Astrocyte (in vitro differentiated cells and primary cell): ENCODE measurements around the gene WASF2. TPM values are rescaled to one million over a fixed set of nuclear protein-coding genes. Genes with fewer than 3 reads are reported as not detected.

Experiments
- DNase-seq: peaks from one replicate; pipeline ENCODE4 v3.0.0-alpha.2; 2010; ENCODE audit warnings: low read depth
- FAIRE-seq: peaks from 2 replicates; lab custom pipeline; 2011; peaks lifted over from hg19 to GRCh38; lab: Jason Lieb, UNC
- H2AFZ ChIP-seq: 2 replicates; pipeline ENCODE4 v1.6.0; 2012; ENCODE audit warnings: low read depth, low read length, inconsistent platforms
- H3K27ac ChIP-seq: 2 replicates; pipeline ENCODE4 v1.5.1; 2011; ENCODE audit warnings: low read depth, low read length, inconsistent platforms
- H3K27me3 ChIP-seq: 2 replicates; pipeline ENCODE4 v1.6.0; 2011; ENCODE audit warnings: low read length, inconsistent platforms; ENCODE audit not compliant: insufficient read depth
- H3K36me3 ChIP-seq: 2 replicates; pipeline ENCODE4 v1.5.1; 2011; ENCODE audit warnings: low read length, inconsistent platforms; ENCODE audit not compliant: insufficient read depth
- H3K4me1 ChIP-seq: 2 replicates; pipeline ENCODE4 v1.5.1; 2011; ENCODE audit warnings: low read length, inconsistent platforms; ENCODE audit not compliant: insufficient read depth
- H3K4me2 ChIP-seq: 2 replicates; pipeline ENCODE4 v1.6.0; 2012; ENCODE audit warnings: low read length, inconsistent platforms
- H3K4me3 ChIP-seq: 2 replicates; pipeline ENCODE4 v1.5.1; 2011; ENCODE audit warnings: low read depth, mild to moderate bottlenecking, low read length, inconsistent platforms; ENCODE audit not compliant: insufficient read depth
- H3K79me2 ChIP-seq: 2 replicates; pipeline ENCODE4 v1.6.0; 2012; ENCODE audit warnings: mild to moderate bottlenecking, low read length, inconsistent platforms; ENCODE audit not compliant: insufficient read depth
- H3K9ac ChIP-seq: 2 replicates; pipeline ENCODE4 v1.6.0; 2012; ENCODE audit warnings: mild to moderate bottlenecking, low read length, inconsistent platforms
- H3K9me3 ChIP-seq: 2 replicates; pipeline ENCODE4 v1.5.1; 2012; ENCODE audit warnings: low read depth, mild to moderate bottlenecking, low read length, inconsistent platforms; ENCODE audit not compliant: insufficient read depth
- H4K20me1 ChIP-seq: 2 replicates; pipeline ENCODE4 v1.6.0; 2012; ENCODE audit warnings: low read length, inconsistent platforms; ENCODE audit not compliant: insufficient read depth
- H3K27ac Mint-ChIP-seq: one replicate; pipeline ENCODE4 v1.8.0; 2021; ENCODE audit warnings: mild to moderate bottlenecking, mixed read lengths; ENCODE audit not compliant: unreplicated experiment
- H3K27me3 Mint-ChIP-seq: one replicate; pipeline ENCODE4 v1.8.0; 2021; ENCODE audit warnings: low read depth, mixed read lengths; ENCODE audit not compliant: unreplicated experiment
- H3K36me3 Mint-ChIP-seq: one replicate; pipeline ENCODE4 v1.8.0; 2021; ENCODE audit warnings: low read depth, mixed read lengths; ENCODE audit not compliant: unreplicated experiment
- H3K4me1 Mint-ChIP-seq: one replicate; pipeline ENCODE4 v1.8.0; 2021; ENCODE audit warnings: low read depth, mixed read lengths; ENCODE audit not compliant: unreplicated experiment
- H3K4me3 Mint-ChIP-seq: one replicate; pipeline ENCODE4 v1.8.0; 2021; ENCODE audit warnings: mild to moderate bottlenecking, moderate library complexity, mixed read lengths; ENCODE audit not compliant: unreplicated experiment
- H3K9me3 Mint-ChIP-seq: one replicate; pipeline ENCODE4 v1.8.0; 2021; ENCODE audit warnings: mild to moderate bottlenecking, mixed read lengths; ENCODE audit not compliant: unreplicated experiment
- EZH2 ChIP-seq: IDR thresholded peaks from 2 replicates; pipeline ENCODE4 v1.6.1; 2012; ENCODE audit warnings: mild to moderate bottlenecking, low read length, inconsistent platforms; ENCODE audit not compliant: insufficient read depth
- total RNA-seq: library from RNA; stranded (reverse); gene quantifications from 2 replicates; pipeline ENCODE4 v1.2.1, GENCODE V29; 2021
- TF ChIP-seq, protein P1 (sequence below): IDR thresholded peaks from 2 replicates; pipeline ENCODE4 v1.5.1; 2011; ENCODE audit warnings: low read depth, mild to moderate bottlenecking, inconsistent platforms, low read length, moderate library complexity; ENCODE audit not compliant: insufficient read depth

WASF2 gene
- total RNA-seq, 1 donor from 2014 or later, result 86.9 TPM

DNA sequence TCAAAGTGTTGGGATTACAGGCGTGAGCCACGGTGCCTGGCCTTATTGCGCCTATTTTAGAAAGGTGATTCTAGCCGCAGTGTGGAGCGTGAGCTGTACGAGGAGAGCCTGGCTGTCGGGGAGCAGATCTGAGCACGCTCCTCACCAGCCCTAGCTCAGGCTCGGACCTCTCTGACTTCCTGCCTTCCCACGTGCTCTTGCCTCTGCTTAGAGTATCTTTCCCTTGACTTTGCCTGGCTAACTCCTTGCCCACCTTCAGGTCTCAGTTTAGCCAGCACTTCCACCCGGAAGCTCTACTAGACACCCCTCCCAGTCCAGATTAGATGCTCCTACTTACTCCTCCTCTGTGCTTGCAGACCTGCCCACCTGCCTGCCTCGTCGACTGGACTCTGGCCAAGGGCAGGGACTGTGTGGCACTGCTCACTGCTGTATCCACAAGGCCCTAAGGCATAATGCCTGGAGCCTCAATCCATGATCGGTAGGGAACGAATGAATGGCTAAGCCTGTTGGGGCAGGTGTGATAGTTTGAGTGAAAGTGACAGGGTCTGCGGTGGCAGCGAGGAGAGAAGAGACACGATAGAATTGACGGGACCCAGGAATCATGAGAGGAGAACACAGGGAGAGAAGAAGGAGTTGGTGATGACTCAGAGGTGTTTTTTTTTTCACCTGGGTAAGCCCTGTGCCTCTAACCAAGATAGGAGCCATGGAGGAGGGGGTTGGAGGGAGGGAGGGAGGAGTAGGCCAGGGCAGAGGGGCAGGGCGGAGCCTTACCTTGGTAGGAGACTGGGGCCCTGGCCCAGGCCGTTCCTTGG, 28.1 kb upstream of the WASF2 start:
- DNase-seq (no peak), FAIRE-seq (no peak)
- Histone ChIP-seq H3K9me3 (no peaks in the 10 kb centered on the region), H3K4me3 (no peak overlapping the region), H3K9ac (no peak overlapping the region), H3K4me1 (peaks cover 13% of the 10 kb centered on the region), H3K79me2 (no peaks in the 10 kb centered on the region), H3K27me3 (no peaks in the 10 kb centered on the region), H4K20me1 (no peaks in the 10 kb centered on the region), H3K4me2 (no peak overlapping the region), H2AFZ (no peak overlapping the region), H3K27ac (no peak overlapping the region), H3K36me3 (no peaks in the 10 kb centered on the region)
- Mint-ChIP-seq H3K27ac (no peak overlapping the region), H3K4me3 (peak overlapping the region; percentile 30), H3K9me3 (peaks cover 2% of the 10 kb centered on the region), H3K27me3 (peaks cover 2% of the 10 kb centered on the region), H3K4me1 (peaks cover 43% of the 10 kb centered on the region), H3K36me3 (no peaks in the 10 kb centered on the region)
- TF ChIP-seq, protein P1, sequence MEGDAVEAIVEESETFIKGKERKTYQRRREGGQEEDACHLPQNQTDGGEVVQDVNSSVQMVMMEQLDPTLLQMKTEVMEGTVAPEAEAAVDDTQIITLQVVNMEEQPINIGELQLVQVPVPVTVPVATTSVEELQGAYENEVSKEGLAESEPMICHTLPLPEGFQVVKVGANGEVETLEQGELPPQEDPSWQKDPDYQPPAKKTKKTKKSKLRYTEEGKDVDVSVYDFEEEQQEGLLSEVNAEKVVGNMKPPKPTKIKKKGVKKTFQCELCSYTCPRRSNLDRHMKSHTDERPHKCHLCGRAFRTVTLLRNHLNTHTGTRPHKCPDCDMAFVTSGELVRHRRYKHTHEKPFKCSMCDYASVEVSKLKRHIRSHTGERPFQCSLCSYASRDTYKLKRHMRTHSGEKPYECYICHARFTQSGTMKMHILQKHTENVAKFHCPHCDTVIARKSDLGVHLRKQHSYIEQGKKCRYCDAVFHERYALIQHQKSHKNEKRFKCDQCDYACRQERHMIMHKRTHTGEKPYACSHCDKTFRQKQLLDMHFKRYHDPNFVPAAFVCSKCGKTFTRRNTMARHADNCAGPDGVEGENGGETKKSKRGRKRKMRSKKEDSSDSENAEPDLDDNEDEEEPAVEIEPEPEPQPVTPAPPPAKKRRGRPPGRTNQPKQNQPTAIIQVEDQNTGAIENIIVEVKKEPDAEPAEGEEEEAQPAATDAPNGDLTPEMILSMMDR, result no peak
- no peak for TF ChIP-seq EZH2

DNA sequence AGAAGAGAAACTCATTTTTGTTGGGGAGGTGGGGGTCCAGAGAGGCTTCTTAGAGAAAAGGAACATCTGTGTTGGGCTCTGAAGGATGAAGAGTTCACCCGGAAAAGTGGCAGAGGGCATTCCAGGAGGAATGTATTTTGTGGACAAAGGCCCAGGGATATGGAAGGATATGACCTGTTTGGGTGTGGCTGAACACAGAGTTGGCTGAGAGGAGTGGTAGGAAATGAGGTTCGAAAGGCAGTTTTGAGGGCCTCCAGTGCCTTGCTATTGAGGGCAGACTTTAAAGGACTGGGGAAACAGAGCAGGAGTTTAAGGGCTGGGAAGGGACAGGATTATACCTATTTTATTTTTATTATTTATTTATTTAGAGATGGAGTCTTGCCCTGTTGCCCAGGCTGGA, 27.3 kb upstream of the WASF2 start:
- Histone ChIP-seq H3K4me3 (no peak overlapping the region), H4K20me1 (no peaks in the 10 kb centered on the region), H3K4me2 (no peak overlapping the region), H3K27me3 (no peaks in the 10 kb centered on the region), H2AFZ (no peak overlapping the region), H3K9ac (no peak overlapping the region), H3K27ac (no peak overlapping the region), H3K4me1 (peaks cover 7% of the 10 kb centered on the region), H3K79me2 (no peaks in the 10 kb centered on the region), H3K9me3 (no peaks in the 10 kb centered on the region), H3K36me3 (no peaks in the 10 kb centered on the region)
- DNase-seq (no peak), FAIRE-seq (no peak)
- Mint-ChIP-seq H3K36me3 (no peaks in the 10 kb centered on the region), H3K9me3 (peaks cover 2% of the 10 kb centered on the region), H3K4me1 (peaks cover 36% of the 10 kb centered on the region), H3K27ac (no peak overlapping the region), H3K4me3 (no peak overlapping the region), H3K27me3 (peaks cover 2% of the 10 kb centered on the region)
- TF ChIP-seq, protein P1, result no peak
- no peak for TF ChIP-seq EZH2

DNA sequence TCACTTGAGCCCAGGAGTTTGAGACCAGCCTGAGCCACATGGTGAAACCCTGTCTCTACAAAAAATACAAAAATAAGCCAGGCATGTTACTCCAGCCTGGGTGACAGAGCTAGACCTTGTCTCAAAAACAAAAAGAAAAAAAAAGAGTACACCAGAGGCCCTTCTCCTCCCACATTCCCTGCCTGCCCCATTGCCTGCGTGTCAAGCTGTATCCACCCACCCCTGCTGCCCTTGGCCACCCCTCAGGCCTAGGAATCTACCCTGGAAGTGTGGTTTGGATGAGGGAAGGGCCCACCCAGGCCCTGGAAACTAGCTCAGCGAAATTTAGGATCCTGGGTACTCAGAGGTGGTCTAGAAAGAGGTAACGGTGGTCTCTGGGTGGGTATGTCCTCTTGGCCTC, 25.7 kb upstream of the WASF2 start:
- no peak for TF ChIP-seq EZH2
- TF ChIP-seq, protein P1, result no peak
- no peaks in the 10 kb centered on the region for H3K79me2 ChIP-seq
- H3K27me3 Mint-ChIP-seq, result peaks cover 2% of the 10 kb centered on the region
- no peak for DNase-seq
- no peaks in the 10 kb centered on the region for H3K9me3 ChIP-seq
- H3K4me1 Mint-ChIP-seq, result peaks cover 24% of the 10 kb centered on the region
- no peaks in the 10 kb centered on the region for H3K36me3 Mint-ChIP-seq
- no peak for FAIRE-seq
- no peak overlapping the region for H3K4me3 ChIP-seq
- peaks cover 4% of the 10 kb centered on the region for H3K4me1 ChIP-seq
- H3K27me3 ChIP-seq, result no peaks in the 10 kb centered on the region
- H3K27ac Mint-ChIP-seq, result no peak overlapping the region
- H3K36me3 ChIP-seq, result no peaks in the 10 kb centered on the region
- no peak overlapping the region for H2AFZ ChIP-seq
- H4K20me1 ChIP-seq, result no peaks in the 10 kb centered on the region
- H3K27ac ChIP-seq, result no peak overlapping the region
- peaks cover 2% of the 10 kb centered on the region for H3K9me3 Mint-ChIP-seq
- no peak overlapping the region for H3K4me3 Mint-ChIP-seq
- H3K4me2 ChIP-seq, result no peak overlapping the region
- H3K9ac ChIP-seq, result no peak overlapping the region
